ENCODE data around the gene SCN10A. TPM values are rescaled to one million over a fixed set of nuclear protein-coding genes. Genes with fewer than 3 reads are reported as not detected.

Gene SCN10A
- total RNA-seq, 2 donors from 2014 or later: not detected

Other genes with a start within 250 kb of the SCN10A start
- gene SCN5A, start 166.5 kb downstream of the SCN10A start, total RNA-seq: under 1 TPM; 0.43 to 0.47 TPM
- gene SCN11A, start 235.7 kb upstream of the SCN10A start, total RNA-seq: under 1 TPM; 0.12 to 0.61 TPM
- gene WDR48, start 235.8 kb upstream of the SCN10A start, total RNA-seq: 10 to 100 TPM; 21.6 to 32.9 TPM